Right lobe of liver (tissue), 6 donors: ENCODE measurements around the gene ADGRV1. TPM values are rescaled to one million over a fixed set of nuclear protein-coding genes. Genes with fewer than 3 reads are reported as not detected.

Experiments
- ATAC-seq, 4 donors: fragments of 200-7000 bp; cut with Tn5 transposase; one replicate each; pipeline ENCODE4 v1.9.1; 2020; ENCODE audit warnings: mild to moderate bottlenecking in 4 of 4, moderate library complexity in 4 of 4
- DNase-seq, 3 donors: peaks; one replicate each; pipeline ENCODE4 v3.0.0-alpha.2; 2020
- H3K27ac ChIP-seq, 3 donors: fragments of 200-600 bp; one replicate each; pipeline ENCODE4 v1.8.0; 2022
- H3K27me3 ChIP-seq, 2 donors: fragments of 200-600 bp; one replicate each; pipeline ENCODE4 v1.8.0; 2022
- H3K36me3 ChIP-seq, 4 donors: fragments of 200-600 bp; sonication (generic) in 1 of 4; one replicate each; pipeline versions ENCODE4 v1.5.1 to v1.8.0; 2017 to 2022; ENCODE audit warnings: control low read depth in 1 of 4
- H3K4me1 ChIP-seq, 4 donors: fragments of 200-600 bp; sonication (generic) in 1 of 4; one replicate each; pipeline versions ENCODE4 v1.5.1 to v1.8.0; 2017 to 2022; ENCODE audit warnings: control low read depth in 1 of 4
- H3K4me3 ChIP-seq, 3 donors: fragments of 200-600 bp; one replicate each; pipeline ENCODE4 v1.8.0; 2022
- H3K9me3 ChIP-seq, 4 donors: fragments of 200-600 bp; sonication (generic) in 1 of 4; one replicate each; pipeline versions ENCODE4 v1.5.1 to v1.8.0; 2017 to 2022; ENCODE audit warnings: control low read depth in 1 of 4
- CTCF ChIP-seq, 4 donors: fragments of 200-600 bp in 3 of 4; fragments of 450-650 bp in 1 of 4; IDR thresholded peaks; one replicate each; pipeline versions ENCODE4 v1.5.1 to v1.8.0; 2016 to 2022; ENCODE audit warnings: antibody characterized with exemption in 4 of 4, mild to moderate bottlenecking in 2 of 4
- POLR2A ChIP-seq: fragments of 450-650 bp; IDR thresholded peaks from one replicate; pipeline ENCODE4 v1.6.1; 2017; ENCODE audit warnings: antibody characterized with exemption, mild to moderate bottlenecking
- WGBS: methylation state at CpG from one replicate; pipeline ENCODE4 v1.1.6; 2018; ENCODE audit warnings: low coverage, low lambda C conversion rate; ENCODE audit not compliant: insufficient coverage; ENCODE audit errors: missing lambda C conversion rate; 5-methylcytosine and 5-hydroxymethylcytosine counted together
- intact Hi-C, 2 donors: fragments of 100-400 bp; cut with DNase I; formaldehyde crosslinking; loops; one replicate each; pipeline versions ENCODE4 v1.11.2 to v1.14.1; 2022
- total RNA-seq, 6 experiments: library from RNA; depleted of rRNA in 2 of 6; stranded (reverse); fragments of >200 nt in 2 of 6; fragmentation: NEBNext Ultra II Directional in 3 of 6; extraction: Animal tissue kit (Norgen Biotek cat#: 25700) in 3 of 6; gene quantifications; one replicate each; pipeline versions ENCODE4 v1.1.0 to v1.2.4, GENCODE V29; 2016 to 2023
- donor health status: DM: no; HTN: yes; CAD: no.
- donor health status: DM: no; HTN: no; CAD: no.
- donor health status: DM: no; HTN: no; CAD: no.
- donor health status: DM: no; HTN: yes; CAD: no.
- donor health status: DM: no; HTN: yes; CAD: no.

Gene ADGRV1
- total RNA-seq, 6 experiments from 2014 or later, result 4.5 to 15.9 (median 7.4) TPM

GRCh38 chr5:90802474-90803317, 244.1 kb downstream of the ADGRV1 start:
- H3K27me3 ChIP-seq, result no peaks in the 10 kb centered on the region
- H3K9me3 ChIP-seq, result no peaks in the 10 kb centered on the region
- H3K36me3 ChIP-seq, result no peaks in the 10 kb centered on the region
- H3K4me3 ChIP-seq, result no peak overlapping the region
- H3K27ac ChIP-seq, result no peak overlapping the region
- DNase-seq, result no peak
- 21% methylated on average over 6 of the region's 6 CpGs for WGBS
- intact Hi-C loops, result no loop called here
- peak; percentile 59 to 80 (median 78) for TF ChIP-seq CTCF (IDR thresholded peaks at IDR 0.05)
- TF ChIP-seq POLR2A, result no peak
- peak; percentile 84 to 89 (median 86) for ATAC-seq
- no peaks in the 10 kb centered on the region for H3K4me1 ChIP-seq

- Histone ChIP-seq H3K27ac (no peak overlapping the region), H3K4me1 (no peaks in the 10 kb centered on the region), H3K9me3 (no peaks in the 10 kb centered on the region), H3K27me3 (no peaks in the 10 kb centered on the region), H3K36me3 (no peaks in the 10 kb centered on the region), H3K4me3 (no peak overlapping the region)
- WGBS, result 47% methylated on average over 4 of the region's 4 CpGs
- intact Hi-C loops, result no loop called here
- TF ChIP-seq CTCF (IDR thresholded peaks at IDR 0.05) (no peak), POLR2A (no peak)
- DNase-seq (no peak), ATAC-seq (no peak)
Observed at GRCh38 chr5:90803381-90803780, 244.8 kb downstream of the ADGRV1 start.

GRCh38 chr5:90803876-90804275, 245.3 kb downstream of the ADGRV1 start:
- 0% methylated on average over 1 of the region's 2 CpGs for WGBS
- ATAC-seq, result no peak

GRCh38 chr5:90807496-90807895, 248.9 kb downstream of the ADGRV1 start:
- no peaks in the 10 kb centered on the region for H3K36me3 ChIP-seq
- intact Hi-C loops, result no loop called here
- TF ChIP-seq POLR2A (no peak), CTCF (IDR thresholded peaks at IDR 0.05) (no peak)
- no peak overlapping the region for H3K4me3 ChIP-seq
- WGBS, result 58% methylated on average over 5 of the region's 6 CpGs
- no peak for DNase-seq
- H3K9me3 ChIP-seq, result no peaks in the 10 kb centered on the region
- ATAC-seq, result no peak
- no peaks in the 10 kb centered on the region for H3K4me1 ChIP-seq
- no peak overlapping the region for H3K27ac ChIP-seq
- no peaks in the 10 kb centered on the region for H3K27me3 ChIP-seq

More at GRCh38 chr5:90803876-90804275, 245.3 kb downstream of the ADGRV1 start:
- no peaks in the 10 kb centered on the region for H3K27me3 ChIP-seq
- no peak for DNase-seq
- no peak overlapping the region for H3K4me3 ChIP-seq
- TF ChIP-seq CTCF (IDR thresholded peaks at IDR 0.05), result no peak
- no peak for TF ChIP-seq POLR2A
- H3K9me3 ChIP-seq, result no peaks in the 10 kb centered on the region
- no peaks in the 10 kb centered on the region for H3K4me1 ChIP-seq
- H3K36me3 ChIP-seq, result no peaks in the 10 kb centered on the region
- intact Hi-C loops, result no loop called here
- no peak overlapping the region for H3K27ac ChIP-seq
